Anterior cingulate cortex (tissue), 58 donors: ENCODE results near the gene ACOT13.
A peak's percentile ranks its signal among the peaks of the same experiment; 100 is the strongest.
"Not testable (repeated sequence)": the region's sequence is repeated elsewhere in the genome, so short reads cannot be mapped to it uniquely, and the experiment has no call there.

ENCODE experiments used
- DNase-seq, 58 donors: peaks; one replicate each; lab custom pipeline; 2025; lab: John Stamatoyannopoulos, UW

The ACOT13 gene

GRCh38 chr6:24720604-24721460 lies 54.0 kb downstream of the ACOT13 start:
- peak; percentile 92 to 100 (median 99) for DNase-seq

GRCh38 chr6:24721461-24722215 lies 54.8 kb downstream of the ACOT13 start:
- DNase-seq: peak in 30 of 58 donors; percentile 58 to 97 (median 93)

GRCh38 chr6:24723270-24723669 lies 56.4 kb downstream of the ACOT13 start:
- no peak for DNase-seq

GRCh38 chr6:24730653-24731052 lies 63.8 kb downstream of the ACOT13 start:
- not testable (repeated sequence) for DNase-seq

- DNase-seq: not testable (repeated sequence)
These were observed 64.7 kb downstream of the ACOT13 start for GRCh38 chr6:24731456-24732134.

GRCh38 chr6:24734166-24734565 lies 67.3 kb downstream of the ACOT13 start:
- no peak for DNase-seq

GRCh38 chr6:24734710-24735109 lies 67.8 kb downstream of the ACOT13 start:
- DNase-seq: not testable (repeated sequence)

GRCh38 chr6:24738741-24739140 lies 71.9 kb downstream of the ACOT13 start:
- no peak for DNase-seq

GRCh38 chr6:24740861-24741260 lies 74.0 kb downstream of the ACOT13 start:
- DNase-seq: no peak

GRCh38 chr6:24742216-24742738 lies 75.4 kb downstream of the ACOT13 start:
- DNase-seq: peak in 1 of 58 donors; percentile 5

- DNase-seq: no peak
These were observed 76.5 kb downstream of the ACOT13 start for GRCh38 chr6:24743265-24743943.

- no peak for DNase-seq
These were observed 77.1 kb downstream of the ACOT13 start for GRCh38 chr6:24743944-24744335.

- peak in 7 of 58 donors; percentile 2 to 46 (median 9) for DNase-seq
These were observed 78.0 kb downstream of the ACOT13 start for GRCh38 chr6:24744911-24745310.

- no peak for DNase-seq
These were observed 82.4 kb downstream of the ACOT13 start for GRCh38 chr6:24749297-24749696.

- not testable (repeated sequence) for DNase-seq
These were observed 84.0 kb downstream of the ACOT13 start for GRCh38 chr6:24750878-24751277.

GRCh38 chr6:24752503-24752902 lies 85.6 kb downstream of the ACOT13 start:
- no peak for DNase-seq

GRCh38 chr6:24752917-24753492 lies 86.1 kb downstream of the ACOT13 start:
- DNase-seq: no peak

GRCh38 chr6:24753545-24753944 lies 86.7 kb downstream of the ACOT13 start:
- DNase-seq: no peak

GRCh38 chr6:24754378-24754777 lies 87.5 kb downstream of the ACOT13 start:
- DNase-seq: not testable (repeated sequence)
